NCI-H82 treated with DMSO at 0.1 percent for 48 hours (cell line): Measurements from ENCODE around the gene POGK.
"Not testable (repeated sequence)": the region's sequence is repeated elsewhere in the genome, so short reads cannot be mapped to it uniquely, and the experiment has no call there.

Source experiments
- DNase-seq: peaks from one replicate; lab custom pipeline; 2025; ENCODE audit not compliant: unreplicated experiment; lab: John Stamatoyannopoulos, UW

POGK gene

DNA sequence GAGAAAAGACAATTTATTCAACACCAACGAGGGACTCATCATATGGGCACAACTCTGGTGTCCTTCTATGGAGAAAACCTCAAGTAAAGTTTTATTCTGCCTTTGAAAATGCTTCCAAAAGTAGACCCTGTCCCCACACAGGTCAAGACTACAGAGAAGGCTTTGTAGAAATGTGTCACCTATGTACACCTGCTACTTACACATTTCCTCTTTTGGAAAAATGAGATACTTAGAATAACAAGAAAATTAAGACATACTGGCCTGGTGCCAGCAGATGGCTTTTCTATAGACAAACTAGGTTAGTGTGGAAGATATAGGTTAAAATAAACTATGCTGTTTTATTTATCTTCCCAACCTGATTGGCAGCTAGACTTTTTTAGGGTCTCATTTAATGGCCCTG lies 13.6 kb downstream of the POGK start:
- DNase-seq = no peak

DNA sequence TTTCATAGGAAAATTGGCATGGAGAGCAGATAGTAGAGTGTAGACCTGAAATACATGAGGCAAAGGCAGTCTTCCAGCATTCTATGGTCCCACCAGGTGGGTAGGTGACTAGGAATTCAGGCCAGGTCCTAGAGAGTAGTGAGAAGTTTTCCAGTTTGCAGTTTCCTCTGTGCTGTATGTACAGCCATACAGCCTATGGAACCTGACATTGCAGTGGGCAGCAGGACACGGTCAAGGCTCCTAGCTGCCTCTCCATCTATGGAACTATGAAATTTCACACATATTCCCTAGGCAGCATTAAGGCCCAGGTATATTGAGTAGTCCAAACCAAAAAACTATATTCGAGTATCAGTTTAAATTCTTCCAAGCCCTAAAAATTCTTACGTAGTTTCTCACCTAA lies 16.3 kb downstream of the POGK start:
- DNase-seq = no peak

DNA sequence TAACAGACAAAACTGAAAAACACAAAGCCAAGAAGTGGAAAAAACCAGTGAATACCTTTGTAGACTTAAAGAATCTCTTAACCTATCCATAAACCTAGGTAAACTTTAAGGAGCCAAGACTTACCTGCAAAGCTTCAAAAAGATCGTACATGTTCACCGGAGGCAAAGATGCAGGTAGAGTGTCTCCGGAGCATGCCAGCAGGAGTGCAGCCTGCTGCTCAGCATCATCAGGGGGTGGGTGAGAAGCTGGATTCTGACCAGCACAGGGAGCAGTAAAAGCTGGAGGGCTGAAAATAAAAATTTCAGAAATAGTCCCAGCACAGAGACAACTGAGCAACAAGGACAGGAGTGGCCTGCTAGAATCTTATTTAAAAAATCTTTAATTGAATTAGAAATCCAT lies 18.7 kb downstream of the POGK start:
- no peak for DNase-seq

DNA sequence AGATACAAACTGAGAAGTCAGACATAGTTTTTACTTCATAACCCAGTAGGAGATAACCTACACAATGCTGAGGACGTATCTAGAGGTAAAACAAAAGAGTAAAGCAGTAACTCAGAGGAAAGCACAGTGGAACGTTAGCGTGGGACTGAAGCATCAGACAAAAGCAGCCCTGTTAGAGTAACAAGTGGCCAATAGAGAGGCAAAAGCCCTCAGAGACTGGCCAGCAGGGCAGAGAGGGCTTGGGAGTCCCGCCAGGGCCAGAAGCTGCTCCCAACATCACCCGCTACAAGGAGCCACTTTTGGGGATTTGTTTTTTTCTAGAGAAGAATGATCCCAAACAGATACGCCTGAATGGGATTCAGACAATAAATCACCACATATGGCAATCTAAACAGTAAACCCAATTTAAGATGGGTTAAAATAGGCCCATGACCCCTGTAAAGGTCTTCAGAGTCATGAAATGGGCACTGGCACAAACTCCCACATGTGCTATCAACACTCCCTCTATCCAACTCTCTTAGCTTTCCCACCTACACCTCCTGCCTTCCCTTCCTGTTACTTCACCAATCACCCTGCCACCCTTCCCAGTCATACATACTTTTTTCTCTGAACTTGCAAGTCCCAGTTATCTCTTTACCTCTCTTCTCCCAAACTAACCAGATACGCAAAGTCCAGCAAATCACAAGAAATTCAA lies 19.6 kb downstream of the POGK start:
- DNase-seq = no peak

DNA sequence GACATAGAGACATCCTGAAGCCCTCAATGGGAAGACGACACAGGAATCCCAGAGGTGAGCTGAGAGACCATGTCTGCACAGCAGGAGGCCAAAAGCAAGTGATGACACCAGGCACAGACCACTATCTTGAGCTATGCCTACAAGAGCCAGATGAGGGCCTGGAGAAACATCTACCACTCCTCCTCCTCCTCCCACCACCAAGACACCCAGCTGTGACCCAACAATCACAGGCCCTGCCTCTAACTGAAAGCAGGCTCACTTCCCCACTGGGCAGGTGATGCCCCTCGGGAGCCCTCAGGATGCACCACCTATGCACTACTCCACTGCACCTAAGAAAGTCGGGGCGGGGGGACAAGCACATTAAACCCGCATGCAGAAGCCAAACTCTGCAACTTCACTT lies 20.3 kb downstream of the POGK start:
- no peak for DNase-seq

GRCh38 chr1:166865926-166866325 lies 26.7 kb downstream of the POGK start:
- no peak for DNase-seq

DNA sequence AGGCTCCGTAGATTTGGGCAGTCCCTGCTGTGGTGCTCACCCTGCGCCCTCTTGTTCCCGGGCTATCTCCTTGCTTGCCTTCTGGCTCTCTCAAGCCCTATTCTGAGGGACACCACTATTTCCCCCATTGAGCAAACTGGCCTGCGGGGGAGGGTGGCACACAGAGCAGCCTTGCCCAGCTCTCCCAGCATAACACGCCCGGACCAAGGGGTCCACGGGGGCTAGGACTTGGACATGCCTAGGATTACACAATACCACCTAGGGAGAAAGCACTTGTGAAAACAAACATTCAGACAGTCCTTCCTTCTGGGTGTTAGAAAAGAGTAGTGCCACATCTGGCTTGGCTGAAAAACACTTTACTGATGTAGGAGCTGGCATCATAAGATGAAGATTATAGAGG lies 29.4 kb downstream of the POGK start:
- DNase-seq = no peak

DNA sequence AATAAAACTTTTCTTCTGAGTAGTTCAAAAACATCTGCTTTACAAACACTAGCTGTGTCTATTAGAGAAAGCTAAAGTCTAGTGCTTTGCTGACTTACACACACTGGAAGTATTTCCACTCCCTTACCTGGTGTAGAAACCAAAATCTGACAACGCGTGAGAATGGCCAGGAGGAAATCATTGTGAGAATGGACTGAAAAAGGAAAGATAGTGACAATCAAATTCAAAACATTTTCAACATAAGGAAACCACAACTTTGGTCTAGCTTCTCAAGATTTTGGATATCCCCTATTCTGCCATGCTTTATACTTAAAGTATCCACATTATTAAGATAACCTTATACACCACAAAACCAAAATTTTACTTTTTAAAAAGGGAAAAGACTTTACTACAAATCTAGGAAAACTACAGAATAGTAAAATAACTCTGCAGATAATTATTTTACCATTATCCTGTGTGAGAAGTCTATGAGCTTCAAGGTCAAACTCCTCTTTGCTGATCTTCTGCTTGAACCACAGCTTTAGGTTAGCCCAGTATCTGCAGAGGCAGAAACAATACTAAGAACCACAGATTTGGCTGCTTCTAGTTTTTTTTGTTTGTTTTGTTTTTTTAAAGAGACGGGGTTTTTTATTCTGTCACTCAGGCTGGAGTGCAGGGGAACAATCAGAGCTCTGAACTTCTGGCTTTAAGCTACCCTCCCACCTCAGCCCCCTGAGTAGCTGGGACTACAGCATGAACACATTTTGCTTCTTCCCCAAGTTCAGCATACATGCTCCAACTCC lies 30.2 kb downstream of the POGK start:
- DNase-seq = no peak

- no peak for DNase-seq
Observed at GRCh38 chr1:166870584-166870983, 31.3 kb downstream of the POGK start.

DNA sequence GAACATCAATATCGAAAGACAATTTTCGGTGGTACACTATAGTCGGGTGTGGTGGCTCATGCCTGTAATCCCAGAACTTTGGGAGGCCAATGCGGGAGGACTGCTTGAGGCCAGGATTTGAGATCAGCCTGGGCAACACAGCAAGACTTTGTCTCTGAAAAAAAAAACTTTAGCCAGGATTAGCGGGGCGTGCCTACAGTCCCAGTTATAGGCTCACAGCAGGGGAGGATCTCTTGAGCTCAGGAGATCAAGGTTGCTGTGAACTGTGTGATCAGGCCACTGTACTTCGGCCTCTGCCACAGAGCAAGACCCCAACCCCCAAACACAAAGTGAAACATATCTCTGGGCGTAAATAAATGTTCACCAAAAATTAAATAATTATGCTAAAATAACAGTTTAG lies 35.2 kb downstream of the POGK start:
- peak; percentile 47 for DNase-seq

DNA sequence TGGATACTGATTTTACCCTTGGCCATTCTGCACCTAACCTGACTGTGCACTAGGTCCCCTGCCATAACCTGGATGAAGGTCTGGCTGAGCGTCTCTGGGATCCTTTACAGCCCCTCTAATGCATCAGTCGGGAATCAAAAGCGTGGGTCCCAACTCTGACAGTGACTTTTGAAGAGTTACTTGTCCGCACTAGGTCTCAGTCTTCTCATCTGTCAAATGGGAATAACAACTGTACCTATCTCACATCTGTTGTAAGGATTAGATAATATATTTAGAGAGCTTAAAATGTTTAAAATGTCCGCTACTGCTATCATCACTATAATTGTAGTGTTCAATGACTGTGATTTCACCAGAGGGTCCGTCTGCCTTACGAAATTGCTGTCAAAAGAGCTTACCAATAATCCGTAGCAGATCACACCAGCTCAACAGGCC lies 36.0 kb downstream of the POGK start:
- peak; percentile 30 for DNase-seq

DNA sequence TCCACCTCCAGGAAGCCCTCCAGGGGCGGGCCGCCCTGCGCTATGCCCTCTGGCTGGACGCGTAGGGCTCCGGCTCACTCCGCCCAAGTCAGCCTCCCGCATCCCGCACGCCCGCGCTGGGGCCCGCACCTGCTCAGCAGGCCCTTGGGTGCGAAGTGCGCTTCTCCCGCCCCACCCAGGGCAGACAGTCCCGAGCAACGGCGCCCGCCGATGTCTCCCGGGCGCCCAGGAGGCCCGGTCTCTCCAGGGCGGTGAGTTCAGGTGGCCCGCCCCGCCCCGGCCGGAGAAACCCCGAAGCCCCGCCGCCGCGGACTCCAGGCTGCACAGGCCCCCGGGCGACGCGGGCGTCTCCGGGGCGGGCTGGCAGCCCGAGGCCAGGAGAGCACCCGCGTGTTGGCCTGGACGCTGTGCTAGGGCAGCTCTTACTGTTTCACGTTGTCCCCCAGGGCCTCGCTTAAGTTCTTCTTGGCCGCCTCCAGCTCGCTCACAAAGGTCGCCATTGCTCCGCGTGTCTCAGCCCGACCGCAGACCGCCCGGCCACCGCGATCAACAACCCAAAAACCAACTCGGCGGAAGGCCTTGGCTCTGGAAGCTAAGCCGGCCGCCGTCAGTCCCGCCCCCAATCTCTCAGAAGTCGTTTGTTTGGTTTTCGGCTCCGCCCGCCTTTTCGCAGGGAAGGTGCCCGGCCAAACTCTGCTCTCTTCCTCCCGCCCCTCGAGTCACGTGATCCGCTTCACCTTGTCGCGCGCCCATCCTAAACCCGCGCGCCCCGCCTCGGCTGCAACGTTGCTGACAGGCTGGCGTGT lies 36.7 kb downstream of the POGK start, which contains the start of gene TADA1:
TSS of gene TADA1 (minus strand) at position 531 of the 806 bp plus-strand sequence. CDS start at position 500, 31 bp downstream.
- DNase-seq = peak; percentile 100

DNA sequence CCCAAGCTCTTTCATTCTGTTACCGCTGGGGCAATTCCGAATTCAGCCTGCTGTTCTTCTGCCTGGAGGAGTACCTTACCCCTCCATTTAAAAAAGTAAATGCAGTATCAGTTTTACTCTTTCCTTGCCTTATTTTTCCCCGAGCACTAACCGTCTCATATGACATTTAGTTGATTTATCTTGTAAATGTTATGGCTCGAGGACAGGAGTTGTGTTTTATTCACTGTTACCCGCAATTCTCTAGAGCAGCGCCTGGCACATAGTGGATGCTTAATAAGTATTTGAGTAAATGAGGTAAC lies 37.2 kb downstream of the POGK start:
- DNase-seq = no peak

- DNase-seq = not testable (repeated sequence)
Observed at GRCh38 chr1:166878173-166878917, 39.1 kb downstream of the POGK start.

- DNase-seq = no peak
Observed at GRCh38 chr1:166882893-166883292, 43.6 kb downstream of the POGK start.

GRCh38 chr1:166884040-166884642 lies 44.9 kb downstream of the POGK start:
- DNase-seq = no peak

DNA sequence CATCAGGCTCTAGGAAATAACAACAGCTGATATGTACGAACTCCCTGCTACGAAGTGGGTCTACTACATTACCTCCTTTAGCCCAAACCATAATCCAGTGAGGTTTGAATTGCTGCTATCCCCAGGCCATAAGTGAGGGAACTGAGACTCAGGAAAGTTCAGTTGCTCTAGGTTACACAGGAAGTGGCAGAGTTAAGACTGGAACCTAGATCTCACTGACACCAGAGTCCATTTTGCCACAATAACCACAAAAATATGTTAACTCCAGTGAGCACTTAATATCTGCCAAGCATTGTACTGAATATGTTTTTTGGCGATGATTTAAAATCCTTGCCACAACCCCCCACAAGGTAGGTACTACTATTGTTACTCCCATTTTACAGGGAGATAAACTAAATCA lies 45.7 kb downstream of the POGK start:
- no peak for DNase-seq

DNA sequence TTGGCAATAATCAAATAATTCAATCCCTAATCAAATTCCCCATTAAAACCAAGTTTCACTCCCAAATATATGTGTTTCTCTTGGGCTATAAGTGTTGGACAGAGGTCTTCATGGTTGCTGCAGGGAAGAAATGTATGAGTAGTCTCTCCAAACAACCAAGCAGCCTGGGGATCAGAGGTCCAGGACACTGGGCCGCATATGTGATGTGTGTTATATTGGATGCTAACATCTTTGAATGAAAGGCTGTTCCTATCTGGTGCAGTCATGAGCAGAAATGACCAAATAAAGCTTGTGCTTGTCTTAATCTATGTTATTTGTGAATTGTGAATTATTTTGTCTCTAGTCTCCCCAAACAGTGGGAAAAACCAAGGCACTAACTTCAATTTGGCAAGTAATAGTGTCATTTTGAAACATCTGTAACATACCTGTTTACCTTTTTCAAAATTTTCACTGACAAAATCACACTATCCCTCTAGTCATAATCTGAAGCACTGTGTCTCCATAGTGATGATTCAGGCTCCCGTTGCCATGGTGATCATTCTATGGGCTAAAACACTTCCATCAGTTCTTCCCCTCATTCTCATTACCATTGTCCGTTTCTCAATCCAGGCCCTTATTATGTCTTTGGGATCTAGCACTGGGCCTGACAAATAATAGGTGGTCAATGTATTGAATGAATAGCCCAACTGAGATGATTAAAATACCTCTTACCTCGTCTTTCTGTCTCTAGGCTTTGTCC lies 49.3 kb downstream of the POGK start:
- DNase-seq = no peak

DNA sequence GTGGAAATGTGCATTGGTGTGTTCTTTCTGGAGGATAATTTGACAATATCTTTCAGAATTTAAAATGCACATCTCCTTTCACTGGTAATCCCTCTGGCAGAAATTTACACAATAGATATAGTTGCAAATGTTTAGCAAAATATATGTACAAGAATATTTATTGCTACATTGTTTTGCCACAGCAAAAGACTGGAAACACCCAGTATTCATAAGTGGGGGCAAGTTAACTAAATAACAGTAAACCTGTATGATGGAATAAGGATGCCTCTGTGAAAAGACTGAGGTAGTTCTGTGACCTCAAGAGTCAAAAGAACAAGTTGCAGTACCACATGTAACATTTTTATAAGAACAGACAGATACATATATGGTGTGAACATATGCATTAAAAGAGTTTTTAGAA lies 50.5 kb downstream of the POGK start:
- no peak for DNase-seq

- DNase-seq = no peak
Observed at GRCh38 chr1:166895766-166896165, 56.5 kb downstream of the POGK start.
